SU-DHL-6 (cell line): ENCODE measurements around the gene TP73.
"Not testable (repeated sequence)": the region's sequence is repeated elsewhere in the genome, so short reads cannot be mapped to it uniquely, and the experiment has no call there.

Experiments
- CTCF ChIP-seq: fragments of 200-600 bp; sonication (generic); IDR thresholded peaks from one replicate; pipeline ENCODE4 v1.5.1; 2017; ENCODE audit warnings: antibody characterized with exemption, mild to moderate bottlenecking, low read length, moderate library complexity; ENCODE audit not compliant: insufficient read depth, poor library complexity, severe bottlenecking
- EZH2phosphoT487 ChIP-seq: fragments of 200-600 bp; sonication (generic), shearing (Covaris generic); conservative IDR thresholded peaks from 2 replicates; pipeline ENCODE4 v1.6.1; 2018; ENCODE audit warnings: mild to moderate bottlenecking, antibody characterized with exemption, low read length, moderate library complexity, mixed read lengths

GRCh38 chr1:3621151-3621671 is 31.1 kb upstream of the TP73 start:
- TF ChIP-seq CTCF, EZH2phosphoT487: not testable (repeated sequence)
